GM12874 (cell line): ENCODE data around the gene FBXL20.

Experiments
- TF ChIP-seq, protein P1 (sequence below): IDR thresholded peaks from 2 replicates; pipeline ENCODE4 v1.5.1; 2011; ENCODE audit warnings: low read depth, mild to moderate bottlenecking, control low read depth, low read length, moderate library complexity; ENCODE audit not compliant: insufficient read depth

Gene FBXL20, protein sequence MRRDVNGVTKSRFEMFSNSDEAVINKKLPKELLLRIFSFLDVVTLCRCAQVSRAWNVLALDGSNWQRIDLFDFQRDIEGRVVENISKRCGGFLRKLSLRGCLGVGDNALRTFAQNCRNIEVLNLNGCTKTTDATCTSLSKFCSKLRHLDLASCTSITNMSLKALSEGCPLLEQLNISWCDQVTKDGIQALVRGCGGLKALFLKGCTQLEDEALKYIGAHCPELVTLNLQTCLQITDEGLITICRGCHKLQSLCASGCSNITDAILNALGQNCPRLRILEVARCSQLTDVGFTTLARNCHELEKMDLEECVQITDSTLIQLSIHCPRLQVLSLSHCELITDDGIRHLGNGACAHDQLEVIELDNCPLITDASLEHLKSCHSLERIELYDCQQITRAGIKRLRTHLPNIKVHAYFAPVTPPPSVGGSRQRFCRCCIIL

DNA sequence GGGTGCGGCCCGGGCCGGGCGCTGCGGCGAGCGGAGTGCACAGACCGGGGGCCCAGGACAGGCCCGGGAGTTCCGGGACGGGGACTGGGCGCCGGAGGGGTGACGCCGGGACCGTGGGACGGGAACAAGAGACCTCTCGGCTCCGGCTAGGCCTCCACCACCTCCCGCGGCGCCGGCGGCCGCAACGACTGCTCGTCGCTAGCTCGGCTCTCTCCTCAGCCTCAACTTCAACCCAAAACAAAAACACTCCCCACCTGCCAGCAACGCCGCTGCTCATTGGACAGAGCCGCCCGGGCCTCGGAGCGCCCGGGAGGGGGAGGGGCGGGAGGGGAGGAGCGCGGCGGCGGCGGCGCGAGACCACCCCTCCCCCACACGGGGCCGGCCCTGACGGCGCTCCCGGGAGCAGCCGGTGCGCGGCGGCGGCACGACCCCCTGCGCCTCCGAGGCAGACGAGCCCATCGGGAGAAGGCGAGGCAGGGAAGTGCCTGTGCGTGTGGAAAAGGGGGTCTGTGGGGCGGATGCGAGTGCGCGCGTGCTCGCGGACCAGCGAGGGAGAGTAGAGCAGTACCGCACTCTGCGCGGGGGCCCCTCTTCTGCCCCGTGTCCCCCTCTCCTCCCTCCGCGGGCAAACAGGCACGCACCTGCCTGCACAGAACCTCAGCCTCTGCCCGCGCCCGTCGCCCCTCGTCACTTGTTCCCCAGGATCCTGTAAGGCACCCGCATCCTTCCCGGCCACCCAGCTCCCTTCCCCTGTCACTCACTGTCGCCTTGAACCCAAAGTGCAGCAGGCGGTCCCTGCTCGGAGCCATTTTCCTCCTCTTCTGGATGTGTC lies at the start of gene FBXL20:
TSS of gene FBXL20 (minus strand) at position 215 of the 832 bp plus-strand sequence. CDS start 224 bp downstream, outside the sequence.
- TF ChIP-seq, protein P1, sequence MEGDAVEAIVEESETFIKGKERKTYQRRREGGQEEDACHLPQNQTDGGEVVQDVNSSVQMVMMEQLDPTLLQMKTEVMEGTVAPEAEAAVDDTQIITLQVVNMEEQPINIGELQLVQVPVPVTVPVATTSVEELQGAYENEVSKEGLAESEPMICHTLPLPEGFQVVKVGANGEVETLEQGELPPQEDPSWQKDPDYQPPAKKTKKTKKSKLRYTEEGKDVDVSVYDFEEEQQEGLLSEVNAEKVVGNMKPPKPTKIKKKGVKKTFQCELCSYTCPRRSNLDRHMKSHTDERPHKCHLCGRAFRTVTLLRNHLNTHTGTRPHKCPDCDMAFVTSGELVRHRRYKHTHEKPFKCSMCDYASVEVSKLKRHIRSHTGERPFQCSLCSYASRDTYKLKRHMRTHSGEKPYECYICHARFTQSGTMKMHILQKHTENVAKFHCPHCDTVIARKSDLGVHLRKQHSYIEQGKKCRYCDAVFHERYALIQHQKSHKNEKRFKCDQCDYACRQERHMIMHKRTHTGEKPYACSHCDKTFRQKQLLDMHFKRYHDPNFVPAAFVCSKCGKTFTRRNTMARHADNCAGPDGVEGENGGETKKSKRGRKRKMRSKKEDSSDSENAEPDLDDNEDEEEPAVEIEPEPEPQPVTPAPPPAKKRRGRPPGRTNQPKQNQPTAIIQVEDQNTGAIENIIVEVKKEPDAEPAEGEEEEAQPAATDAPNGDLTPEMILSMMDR: no peak

DNA sequence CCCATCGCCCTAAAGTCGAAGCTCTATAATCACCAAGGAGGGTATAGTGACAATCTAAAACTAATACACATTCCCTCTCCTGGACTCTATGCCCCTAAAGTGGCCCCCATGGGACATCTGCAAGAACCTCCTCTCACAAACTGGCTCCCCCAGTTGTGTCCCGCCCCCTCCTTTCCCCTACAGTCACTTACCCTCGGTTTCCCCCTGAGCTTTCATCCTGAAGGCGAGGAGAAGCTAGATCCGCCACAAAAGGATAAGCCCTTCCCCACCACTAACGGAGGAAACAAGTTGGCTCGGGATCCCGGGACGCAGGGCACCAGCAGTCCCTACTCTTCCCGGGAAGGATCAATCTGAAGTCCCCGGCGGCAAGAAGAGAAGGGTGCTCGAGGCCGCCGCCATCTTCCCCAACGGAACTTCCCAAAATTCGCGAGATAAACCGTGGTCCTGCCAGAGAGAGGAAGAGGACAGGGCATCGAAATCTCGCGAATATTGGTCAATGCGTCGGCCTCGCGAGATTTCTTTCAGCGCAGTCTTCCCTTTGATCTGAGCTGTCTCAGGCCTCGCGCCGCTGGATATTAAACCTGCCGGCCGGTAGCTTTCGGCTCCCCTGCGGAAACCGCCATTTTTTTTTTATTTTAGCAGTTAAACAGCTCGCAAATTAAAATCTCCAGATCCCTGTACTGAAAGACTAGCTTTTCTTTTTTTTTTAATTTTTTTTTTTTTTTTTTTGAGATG lies 49.6 kb upstream of the FBXL20 start, which contains the start of gene MED1:
TSS of gene MED1 (minus strand) at position 417 of the 735 bp plus-strand sequence. CDS start at position 216, 201 bp downstream.
- TF ChIP-seq, protein P1: no peak

DNA sequence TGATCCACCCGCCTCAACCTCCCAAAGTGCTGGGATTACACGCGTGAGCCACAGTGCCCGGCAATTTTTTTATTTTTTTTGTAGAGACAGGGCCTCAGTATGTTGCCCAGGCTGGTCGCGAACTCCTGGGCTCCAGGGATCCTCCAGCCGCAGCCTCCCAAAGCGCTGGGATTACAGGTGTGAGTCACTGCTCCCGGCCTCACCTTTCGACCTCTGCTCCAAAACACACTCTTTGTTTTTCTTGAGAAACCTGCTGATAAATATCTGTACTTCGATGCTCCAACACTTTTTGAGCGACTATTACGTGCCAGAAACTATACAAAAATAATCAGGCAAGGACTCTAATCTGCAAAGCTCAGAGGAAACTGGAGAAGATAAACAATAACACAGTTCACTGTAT lies 48.6 kb upstream of the FBXL20 start:
- TF ChIP-seq, protein P1: no peak

DNA sequence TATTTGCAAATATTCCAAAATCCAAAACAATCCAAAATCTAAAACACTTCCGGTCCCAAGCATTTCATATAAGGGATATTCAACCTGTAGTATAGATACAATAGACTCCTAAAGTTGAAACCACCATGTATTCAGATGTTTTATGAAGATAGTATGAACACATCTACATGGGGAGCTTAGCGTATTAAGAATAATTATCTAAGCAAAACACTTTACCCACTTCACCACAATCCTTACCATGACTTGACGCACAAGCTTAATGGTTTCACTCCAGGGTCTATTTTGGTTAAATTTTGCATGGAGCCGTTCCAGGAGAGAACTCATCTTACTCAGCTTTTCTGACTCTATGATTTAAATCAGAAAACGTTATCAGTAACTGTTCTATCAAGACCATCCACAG lies 46.1 kb upstream of the FBXL20 start:
- TF ChIP-seq, protein P1: no peak

DNA sequence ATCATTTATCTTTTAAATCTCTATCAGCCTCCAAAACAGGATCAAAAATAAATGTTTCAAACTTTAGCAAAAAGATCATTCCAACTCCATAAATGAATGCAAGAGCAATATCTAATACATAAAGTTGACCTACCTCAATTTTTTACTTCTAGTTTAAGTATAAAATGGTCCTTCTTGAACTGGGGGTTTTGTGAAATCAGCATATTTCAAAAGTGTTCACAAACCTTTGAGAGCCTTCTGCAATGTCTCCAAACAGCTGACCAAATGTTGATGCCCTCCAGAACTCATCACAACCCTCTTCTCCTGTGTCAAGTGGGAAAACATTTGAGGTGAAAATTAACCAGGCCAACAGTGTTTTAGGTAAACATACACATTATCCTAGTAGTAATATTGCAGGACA lies 41.9 kb upstream of the FBXL20 start:
- TF ChIP-seq, protein P1: no peak

DNA sequence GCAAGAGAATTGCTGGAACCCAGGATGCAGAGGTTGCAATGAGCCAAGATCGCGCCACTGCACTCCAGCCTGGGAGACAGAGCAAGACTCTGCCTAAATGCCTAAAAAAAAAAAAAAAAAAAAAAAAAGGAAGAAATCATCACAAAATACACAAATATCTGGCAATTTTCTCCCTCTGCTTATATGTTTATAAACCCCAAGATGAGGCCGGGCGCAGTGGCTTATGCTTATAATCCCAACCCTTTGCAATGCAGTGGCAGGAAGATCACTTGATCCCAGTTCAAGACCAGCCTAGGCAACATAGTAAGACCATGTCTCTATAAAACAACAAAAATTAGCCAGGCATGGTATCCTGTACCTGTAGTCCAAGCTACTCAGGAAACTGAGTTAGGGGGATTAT lies 28.2 kb upstream of the FBXL20 start:
- TF ChIP-seq, protein P1: no peak
